HG02588 (cell line): Measurements from ENCODE around the gene ADSS2.

ENCODE experiments used
- ATAC-seq: cut with Tn5 transposase; IDR thresholded peaks from one replicate; pipeline ENCODE4 v1.9.1; 2021; ENCODE audit warnings: mild to moderate bottlenecking, moderate library complexity; ENCODE audit not compliant: unreplicated experiment

Gene ADSS2

GRCh38 chr1:244447024-244447423, 4.7 kb downstream of the ADSS2 start:
- ATAC-seq, result no peak

GRCh38 chr1:244445320-244446181, 6.2 kb downstream of the ADSS2 start:
- ATAC-seq, result no peak

- ATAC-seq, result no peak
These were observed 6.9 kb downstream of the ADSS2 start for GRCh38 chr1:244444854-244445253.

GRCh38 chr1:244442850-244443249, 8.9 kb downstream of the ADSS2 start:
- no peak for ATAC-seq

- ATAC-seq, result no peak
These were observed 12.2 kb downstream of the ADSS2 start for GRCh38 chr1:244439391-244440032.

- ATAC-seq, result no peak
These were observed 14.6 kb downstream of the ADSS2 start for GRCh38 chr1:244437086-244437468.

- no peak for ATAC-seq
These were observed 15.2 kb downstream of the ADSS2 start for GRCh38 chr1:244436336-244437085.

GRCh38 chr1:244435562-244436205, 16.0 kb downstream of the ADSS2 start:
- no peak for ATAC-seq

GRCh38 chr1:244431166-244431565, 20.5 kb downstream of the ADSS2 start:
- no peak for ATAC-seq

- no peak for ATAC-seq
These were observed 21.9 kb downstream of the ADSS2 start for GRCh38 chr1:244429818-244430217.

- ATAC-seq, result no peak
These were observed 24.1 kb downstream of the ADSS2 start for GRCh38 chr1:244427647-244428046.

GRCh38 chr1:244424649-244425334, 26.9 kb downstream of the ADSS2 start:
- no peak for ATAC-seq

- ATAC-seq, result no peak
These were observed 29.5 kb downstream of the ADSS2 start for GRCh38 chr1:244422174-244422573.

GRCh38 chr1:244419024-244419423, 32.7 kb downstream of the ADSS2 start:
- no peak for ATAC-seq

- no peak for ATAC-seq
These were observed 37.2 kb downstream of the ADSS2 start for GRCh38 chr1:244414543-244414942.

GRCh38 chr1:244413736-244414135, 38.0 kb downstream of the ADSS2 start:
- no peak for ATAC-seq

GRCh38 chr1:244412176-244412575, 39.5 kb downstream of the ADSS2 start:
- ATAC-seq, result no peak

GRCh38 chr1:244409701-244410100, 42.0 kb downstream of the ADSS2 start:
- ATAC-seq, result peak; percentile 80

- peak; percentile 70 for ATAC-seq
These were observed 45.4 kb downstream of the ADSS2 start for GRCh38 chr1:244406337-244406736.

GRCh38 chr1:244405856-244406255, 45.9 kb downstream of the ADSS2 start:
- ATAC-seq, result no peak

- ATAC-seq, result no peak
These were observed 48.3 kb downstream of the ADSS2 start for GRCh38 chr1:244403431-244403830.
